Skeletal muscle satellite cell (primary cell): ENCODE results near the gene SMIM11.

ENCODE experiments used
- H3K27me3 ChIP-seq: 2 replicates; pipeline ENCODE4 v1.7.0; 2013; ENCODE audit warnings: low read length; ENCODE audit not compliant: control insufficient read depth, insufficient read depth
- H3K36me3 ChIP-seq: 2 replicates; pipeline ENCODE4 v1.7.0; 2013; ENCODE audit warnings: mild to moderate bottlenecking, control low read depth, low read length; ENCODE audit not compliant: insufficient read depth
- H3K4me1 ChIP-seq: 2 replicates; pipeline ENCODE4 v1.7.0; 2013; ENCODE audit warnings: low read length; ENCODE audit not compliant: control insufficient read depth, insufficient read depth
- H3K4me2 ChIP-seq: 2 replicates; pipeline ENCODE4 v1.7.0; 2013; ENCODE audit warnings: mild to moderate bottlenecking, low read length
- H3K4me3 ChIP-seq: 2 replicates; pipeline ENCODE4 v1.7.0; 2013; ENCODE audit warnings: low read length
- H3K9ac ChIP-seq: 2 replicates; pipeline ENCODE4 v1.7.0; 2013; ENCODE audit warnings: mild to moderate bottlenecking, low read depth, low read length, moderate library complexity
- H3K9me3 ChIP-seq: replicated peaks from 2 replicates; pipeline ENCODE4 v1.7.0; 2013; ENCODE audit warnings: mild to moderate bottlenecking, control low read depth, low read length

Gene SMIM11

GRCh38 chr21:34355570-34355969 is 19.7 kb upstream of the SMIM11 start:
- Histone ChIP-seq H3K36me3 (no peaks in the 10 kb centered on the region), H3K4me2 (no peak overlapping the region), H3K4me3 (no peak overlapping the region), H3K9me3 (no peaks in the 10 kb centered on the region), H3K27me3 (peaks cover 70% of the 10 kb centered on the region), H3K9ac (no peak overlapping the region), H3K4me1 (no peaks in the 10 kb centered on the region)

GRCh38 chr21:34357889-34358288 is 17.4 kb upstream of the SMIM11 start:
- H3K4me1 ChIP-seq = no peaks in the 10 kb centered on the region
- H3K9me3 ChIP-seq = no peaks in the 10 kb centered on the region
- no peak overlapping the region for H3K9ac ChIP-seq
- no peak overlapping the region for H3K4me3 ChIP-seq
- no peak overlapping the region for H3K4me2 ChIP-seq
- H3K36me3 ChIP-seq = no peaks in the 10 kb centered on the region
- H3K27me3 ChIP-seq = peaks cover 68% of the 10 kb centered on the region

GRCh38 chr21:34358866-34359265 is 16.4 kb upstream of the SMIM11 start:
- Histone ChIP-seq H3K27me3 (peaks cover 65% of the 10 kb centered on the region), H3K4me1 (no peaks in the 10 kb centered on the region), H3K4me2 (no peak overlapping the region), H3K4me3 (no peak overlapping the region), H3K9me3 (no peaks in the 10 kb centered on the region), H3K36me3 (no peaks in the 10 kb centered on the region), H3K9ac (no peak overlapping the region)

- Histone ChIP-seq H3K4me2 (no peak overlapping the region), H3K4me3 (no peak overlapping the region), H3K27me3 (peaks cover 57% of the 10 kb centered on the region), H3K9ac (no peak overlapping the region), H3K4me1 (no peaks in the 10 kb centered on the region), H3K36me3 (no peaks in the 10 kb centered on the region), H3K9me3 (no peaks in the 10 kb centered on the region)
Observed at GRCh38 chr21:34360488-34361241, 14.6 kb upstream of the SMIM11 start.

GRCh38 chr21:34362136-34362444 is 13.2 kb upstream of the SMIM11 start:
- Histone ChIP-seq H3K4me1 (no peaks in the 10 kb centered on the region), H3K36me3 (no peaks in the 10 kb centered on the region), H3K9me3 (no peaks in the 10 kb centered on the region), H3K4me2 (peak overlapping the region; percentile 68), H3K27me3 (peaks cover 47% of the 10 kb centered on the region), H3K4me3 (no peak overlapping the region), H3K9ac (no peak overlapping the region)

- Histone ChIP-seq H3K4me3 (no peak overlapping the region), H3K4me2 (no peak overlapping the region), H3K36me3 (no peaks in the 10 kb centered on the region), H3K9ac (no peak overlapping the region), H3K27me3 (peaks cover 41% of the 10 kb centered on the region), H3K9me3 (no peaks in the 10 kb centered on the region), H3K4me1 (no peaks in the 10 kb centered on the region)
Observed at GRCh38 chr21:34362670-34363069, 12.6 kb upstream of the SMIM11 start.

GRCh38 chr21:34363733-34364132 is 11.6 kb upstream of the SMIM11 start, which contains the start of gene KCNE2:
TSS of gene KCNE2 (plus strand) at chr21:34364006. CDS start at chr21:34370479, 6,473 bp downstream.
- Histone ChIP-seq H3K27me3 (peaks cover 32% of the 10 kb centered on the region), H3K9me3 (no peaks in the 10 kb centered on the region), H3K9ac (no peak within 1 kb of the TSS), H3K4me3 (no peak within 1 kb of the TSS), H3K4me1 (no peaks in the 10 kb centered on the region), H3K36me3 (no peaks in the 10 kb centered on the region), H3K4me2 (no peak within 1 kb of the TSS)

- H3K36me3 ChIP-seq = no peaks in the 10 kb centered on the region
- H3K4me2 ChIP-seq = no peak overlapping the region
- no peak overlapping the region for H3K9ac ChIP-seq
- no peaks in the 10 kb centered on the region for H3K9me3 ChIP-seq
- H3K27me3 ChIP-seq = peaks cover 24% of the 10 kb centered on the region
- no peaks in the 10 kb centered on the region for H3K4me1 ChIP-seq
- no peak overlapping the region for H3K4me3 ChIP-seq
Observed at GRCh38 chr21:34364921-34365320, 10.4 kb upstream of the SMIM11 start.

- H3K9me3 ChIP-seq = no peaks in the 10 kb centered on the region
- H3K4me1 ChIP-seq = no peaks in the 10 kb centered on the region
- H3K9ac ChIP-seq = no peak overlapping the region
- no peaks in the 10 kb centered on the region for H3K36me3 ChIP-seq
- no peak overlapping the region for H3K4me2 ChIP-seq
- peaks cover 24% of the 10 kb centered on the region for H3K27me3 ChIP-seq
- H3K4me3 ChIP-seq = no peak overlapping the region
Observed at GRCh38 chr21:34365809-34366208, 9.5 kb upstream of the SMIM11 start.

GRCh38 chr21:34367320-34367935 is 7.9 kb upstream of the SMIM11 start:
- Histone ChIP-seq H3K27me3 (peaks cover 26% of the 10 kb centered on the region), H3K36me3 (no peaks in the 10 kb centered on the region), H3K9ac (no peak overlapping the region), H3K4me1 (no peaks in the 10 kb centered on the region), H3K4me2 (no peak overlapping the region), H3K9me3 (no peaks in the 10 kb centered on the region), H3K4me3 (no peak overlapping the region)

- no peak overlapping the region for H3K4me3 ChIP-seq
- no peaks in the 10 kb centered on the region for H3K4me1 ChIP-seq
- H3K9ac ChIP-seq = no peak overlapping the region
- H3K36me3 ChIP-seq = no peaks in the 10 kb centered on the region
- no peaks in the 10 kb centered on the region for H3K9me3 ChIP-seq
- no peak overlapping the region for H3K4me2 ChIP-seq
- peaks cover 19% of the 10 kb centered on the region for H3K27me3 ChIP-seq
Observed at GRCh38 chr21:34369741-34370140, 5.6 kb upstream of the SMIM11 start.

GRCh38 chr21:34372321-34372720 is 3.0 kb upstream of the SMIM11 start:
- H3K4me3 ChIP-seq = no peak overlapping the region
- H3K4me2 ChIP-seq = no peak overlapping the region
- H3K9me3 ChIP-seq = no peaks in the 10 kb centered on the region
- H3K36me3 ChIP-seq = no peaks in the 10 kb centered on the region
- peaks cover 16% of the 10 kb centered on the region for H3K27me3 ChIP-seq
- H3K4me1 ChIP-seq = no peaks in the 10 kb centered on the region
- H3K9ac ChIP-seq = no peak overlapping the region
